Measurements from ENCODE around the gene GPN3. TPM values are rescaled to one million over a fixed set of nuclear protein-coding genes. Genes with fewer than 3 reads are reported as not detected.

The GPN3 gene
- total and polyA plus RNA-seq, 2 of the 13 experiments (the other 11 are each of a cell fraction or from before 2014, with no cell fraction given) = 28.7 to 29.5 TPM

DNA sequence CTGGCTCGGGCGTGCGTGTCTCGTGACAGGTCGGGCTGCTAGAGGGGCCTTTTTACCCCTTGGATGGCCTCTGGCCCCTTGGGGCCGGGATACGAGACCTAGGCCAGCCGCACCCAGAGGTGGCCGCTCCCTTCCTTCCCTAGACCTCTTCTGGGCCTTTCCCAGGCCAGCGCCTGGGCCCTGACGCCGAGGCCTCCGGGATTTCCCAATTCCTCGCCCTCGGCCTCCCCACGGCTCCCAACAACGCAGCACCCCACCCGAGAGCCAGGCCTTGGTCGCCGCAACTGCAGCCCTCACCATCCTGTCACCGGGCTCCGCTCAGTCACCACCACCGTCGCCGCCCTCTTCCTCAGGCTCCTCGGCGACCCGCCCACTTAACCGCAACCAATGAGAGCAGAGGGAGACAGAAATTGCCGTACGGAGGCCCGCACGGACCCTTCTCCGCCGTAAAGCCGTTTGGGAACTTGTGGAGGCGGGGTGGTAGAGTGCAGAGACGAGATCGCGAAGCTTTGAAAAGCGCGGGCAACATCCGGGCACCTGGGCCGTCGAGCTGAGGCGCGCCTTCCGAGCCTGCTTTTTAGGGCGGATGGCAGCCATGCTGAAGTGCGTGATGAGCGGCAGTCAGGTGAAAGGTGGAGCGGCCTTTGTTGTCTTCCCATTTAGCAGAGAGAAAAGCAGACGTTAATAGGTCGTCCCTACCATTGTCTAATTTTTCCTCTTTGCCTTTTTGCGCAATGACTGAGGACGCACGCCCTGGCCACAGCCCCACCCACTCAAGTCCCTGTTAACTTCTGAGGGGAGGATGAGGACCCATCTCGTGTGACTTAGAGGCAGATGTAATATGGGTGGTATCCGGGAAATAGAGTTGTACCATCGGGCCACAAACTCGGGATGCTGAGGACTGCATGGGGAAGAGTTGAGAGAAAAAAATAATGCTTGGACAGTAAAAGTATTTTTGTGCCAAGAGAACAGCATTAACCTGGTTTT lies 34.0 kb upstream of the GPN3 start, which contains the start of the genes RAD9B and VPS29 (continued):
- TF ChIP-seq SRSF4 (IDR thresholded peaks at IDR 0.05; ENCODE audit: low read depth, low read length, poor library complexity, severe bottlenecking) (no peak), CENPT (CRISPR knock-in tag; IDR thresholded peaks at IDR 0.05; ENCODE audit: low read depth) (peak; percentile 89; the same call in 1 of the 2 replicates), ZNF672 (CRISPR knock-in tag; IDR thresholded peaks at IDR 0.05) (no peak), MAFG (CRISPR knock-in tag; IDR thresholded peaks at IDR 0.05) (no peak), PHB2 (IDR thresholded peaks at IDR 0.05; ENCODE audit: partially characterized antibody) (no peak), ZNF878 (CRISPR knock-in tag; IDR thresholded peaks at IDR 0.05) (peak; percentile 100), LCORL (IDR thresholded peaks at IDR 0.05) (no peak), LCORL (CRISPR knock-in tag; IDR thresholded peaks at IDR 0.05) (peak; percentile 78), RFXAP (CRISPR knock-in tag; IDR thresholded peaks at IDR 0.05; ENCODE audit: borderline replicate concordance) (peak; percentile 89; the same call in 1 of the 2 replicates), RFX3 (CRISPR knock-in tag; IDR thresholded peaks at IDR 0.05) (no peak), HES4 (CRISPR knock-in tag; IDR thresholded peaks at IDR 0.05; ENCODE audit: borderline replicate concordance) (peak; percentile 60; the same call in 1 of the 2 replicates), ZBTB21 (CRISPR knock-in tag; IDR thresholded peaks at IDR 0.05) (no peak), ZNF232 (CRISPR knock-in tag; IDR thresholded peaks at IDR 0.05; ENCODE audit: borderline replicate concordance) (peak; percentile 90)
- TF ChIP-seq, protein P1, sequence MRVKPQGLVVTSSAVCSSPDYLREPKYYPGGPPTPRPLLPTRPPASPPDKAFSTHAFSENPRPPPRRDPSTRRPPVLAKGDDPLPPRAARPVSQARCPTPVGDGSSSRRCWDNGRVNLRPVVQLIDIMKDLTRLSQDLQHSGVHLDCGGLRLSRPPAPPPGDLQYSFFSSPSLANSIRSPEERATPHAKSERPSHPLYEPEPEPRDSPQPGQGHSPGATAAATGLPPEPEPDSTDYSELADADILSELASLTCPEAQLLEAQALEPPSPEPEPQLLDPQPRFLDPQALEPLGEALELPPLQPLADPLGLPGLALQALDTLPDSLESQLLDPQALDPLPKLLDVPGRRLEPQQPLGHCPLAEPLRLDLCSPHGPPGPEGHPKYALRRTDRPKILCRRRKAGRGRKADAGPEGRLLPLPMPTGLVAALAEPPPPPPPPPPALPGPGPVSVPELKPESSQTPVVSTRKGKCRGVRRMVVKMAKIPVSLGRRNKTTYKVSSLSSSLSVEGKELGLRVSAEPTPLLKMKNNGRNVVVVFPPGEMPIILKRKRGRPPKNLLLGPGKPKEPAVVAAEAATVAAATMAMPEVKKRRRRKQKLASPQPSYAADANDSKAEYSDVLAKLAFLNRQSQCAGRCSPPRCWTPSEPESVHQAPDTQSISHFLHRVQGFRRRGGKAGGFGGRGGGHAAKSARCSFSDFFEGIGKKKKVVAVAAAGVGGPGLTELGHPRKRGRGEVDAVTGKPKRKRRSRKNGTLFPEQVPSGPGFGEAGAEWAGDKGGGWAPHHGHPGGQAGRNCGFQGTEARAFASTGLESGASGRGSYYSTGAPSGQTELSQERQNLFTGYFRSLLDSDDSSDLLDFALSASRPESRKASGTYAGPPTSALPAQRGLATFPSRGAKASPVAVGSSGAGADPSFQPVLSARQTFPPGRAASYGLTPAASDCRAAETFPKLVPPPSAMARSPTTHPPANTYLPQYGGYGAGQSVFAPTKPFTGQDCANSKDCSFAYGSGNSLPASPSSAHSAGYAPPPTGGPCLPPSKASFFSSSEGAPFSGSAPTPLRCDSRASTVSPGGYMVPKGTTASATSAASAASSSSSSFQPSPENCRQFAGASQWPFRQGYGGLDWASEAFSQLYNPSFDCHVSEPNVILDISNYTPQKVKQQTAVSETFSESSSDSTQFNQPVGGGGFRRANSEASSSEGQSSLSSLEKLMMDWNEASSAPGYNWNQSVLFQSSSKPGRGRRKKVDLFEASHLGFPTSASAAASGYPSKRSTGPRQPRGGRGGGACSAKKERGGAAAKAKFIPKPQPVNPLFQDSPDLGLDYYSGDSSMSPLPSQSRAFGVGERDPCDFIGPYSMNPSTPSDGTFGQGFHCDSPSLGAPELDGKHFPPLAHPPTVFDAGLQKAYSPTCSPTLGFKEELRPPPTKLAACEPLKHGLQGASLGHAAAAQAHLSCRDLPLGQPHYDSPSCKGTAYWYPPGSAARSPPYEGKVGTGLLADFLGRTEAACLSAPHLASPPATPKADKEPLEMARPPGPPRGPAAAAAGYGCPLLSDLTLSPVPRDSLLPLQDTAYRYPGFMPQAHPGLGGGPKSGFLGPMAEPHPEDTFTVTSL (CRISPR knock-in tag; IDR thresholded peaks at IDR 0.05; ENCODE audit: borderline replicate concordance) = no peak
- TF ChIP-seq, protein P2, sequence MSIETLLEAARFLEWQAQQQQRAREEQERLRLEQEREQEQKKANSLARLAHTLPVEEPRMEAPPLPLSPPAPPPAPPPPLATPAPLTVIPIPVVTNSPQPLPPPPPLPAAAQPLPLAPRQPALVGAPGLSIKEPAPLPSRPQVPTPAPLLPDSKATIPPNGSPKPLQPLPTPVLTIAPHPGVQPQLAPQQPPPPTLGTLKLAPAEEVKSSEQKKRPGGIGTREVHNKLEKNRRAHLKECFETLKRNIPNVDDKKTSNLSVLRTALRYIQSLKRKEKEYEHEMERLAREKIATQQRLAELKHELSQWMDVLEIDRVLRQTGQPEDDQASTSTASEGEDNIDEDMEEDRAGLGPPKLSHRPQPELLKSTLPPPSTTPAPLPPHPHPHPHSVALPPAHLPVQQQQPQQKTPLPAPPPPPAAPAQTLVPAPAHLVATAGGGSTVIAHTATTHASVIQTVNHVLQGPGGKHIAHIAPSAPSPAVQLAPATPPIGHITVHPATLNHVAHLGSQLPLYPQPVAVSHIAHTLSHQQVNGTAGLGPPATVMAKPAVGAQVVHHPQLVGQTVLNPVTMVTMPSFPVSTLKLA (IDR thresholded peaks at IDR 0.05) = 0 out of 2 replicates have a peak, but pooled peaks have one; percentile 23
- TF ChIP-seq, protein P3, sequence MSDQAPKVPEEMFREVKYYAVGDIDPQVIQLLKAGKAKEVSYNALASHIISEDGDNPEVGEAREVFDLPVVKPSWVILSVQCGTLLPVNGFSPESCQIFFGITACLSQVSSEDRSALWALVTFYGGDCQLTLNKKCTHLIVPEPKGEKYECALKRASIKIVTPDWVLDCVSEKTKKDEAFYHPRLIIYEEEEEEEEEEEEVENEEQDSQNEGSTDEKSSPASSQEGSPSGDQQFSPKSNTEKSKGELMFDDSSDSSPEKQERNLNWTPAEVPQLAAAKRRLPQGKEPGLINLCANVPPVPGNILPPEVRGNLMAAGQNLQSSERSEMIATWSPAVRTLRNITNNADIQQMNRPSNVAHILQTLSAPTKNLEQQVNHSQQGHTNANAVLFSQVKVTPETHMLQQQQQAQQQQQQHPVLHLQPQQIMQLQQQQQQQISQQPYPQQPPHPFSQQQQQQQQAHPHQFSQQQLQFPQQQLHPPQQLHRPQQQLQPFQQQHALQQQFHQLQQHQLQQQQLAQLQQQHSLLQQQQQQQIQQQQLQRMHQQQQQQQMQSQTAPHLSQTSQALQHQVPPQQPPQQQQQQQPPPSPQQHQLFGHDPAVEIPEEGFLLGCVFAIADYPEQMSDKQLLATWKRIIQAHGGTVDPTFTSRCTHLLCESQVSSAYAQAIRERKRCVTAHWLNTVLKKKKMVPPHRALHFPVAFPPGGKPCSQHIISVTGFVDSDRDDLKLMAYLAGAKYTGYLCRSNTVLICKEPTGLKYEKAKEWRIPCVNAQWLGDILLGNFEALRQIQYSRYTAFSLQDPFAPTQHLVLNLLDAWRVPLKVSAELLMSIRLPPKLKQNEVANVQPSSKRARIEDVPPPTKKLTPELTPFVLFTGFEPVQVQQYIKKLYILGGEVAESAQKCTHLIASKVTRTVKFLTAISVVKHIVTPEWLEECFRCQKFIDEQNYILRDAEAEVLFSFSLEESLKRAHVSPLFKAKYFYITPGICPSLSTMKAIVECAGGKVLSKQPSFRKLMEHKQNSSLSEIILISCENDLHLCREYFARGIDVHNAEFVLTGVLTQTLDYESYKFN (CRISPR knock-in tag; conservative IDR thresholded peaks at IDR 0.05) = peak; percentile 55
- TF ChIP-seq, protein P4, sequence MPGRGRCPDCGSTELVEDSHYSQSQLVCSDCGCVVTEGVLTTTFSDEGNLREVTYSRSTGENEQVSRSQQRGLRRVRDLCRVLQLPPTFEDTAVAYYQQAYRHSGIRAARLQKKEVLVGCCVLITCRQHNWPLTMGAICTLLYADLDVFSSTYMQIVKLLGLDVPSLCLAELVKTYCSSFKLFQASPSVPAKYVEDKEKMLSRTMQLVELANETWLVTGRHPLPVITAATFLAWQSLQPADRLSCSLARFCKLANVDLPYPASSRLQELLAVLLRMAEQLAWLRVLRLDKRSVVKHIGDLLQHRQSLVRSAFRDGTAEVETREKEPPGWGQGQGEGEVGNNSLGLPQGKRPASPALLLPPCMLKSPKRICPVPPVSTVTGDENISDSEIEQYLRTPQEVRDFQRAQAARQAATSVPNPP (CRISPR knock-in tag; IDR thresholded peaks at IDR 0.05) = peak; percentile 99

Data from HepG2 (cell line).